Endothelial cell (in vitro differentiated cells): ENCODE measurements around the gene STEAP3. TPM values are rescaled to one million over a fixed set of nuclear protein-coding genes. Genes with fewer than 3 reads are reported as not detected.

Experiments used
- DNase-seq: peaks from one replicate; pipeline ENCODE4 v3.0.0; 2021; ENCODE audit warnings: low spot score
- H3K27ac Mint-ChIP-seq: one replicate; pipeline ENCODE4 v1.8.0; 2021; ENCODE audit warnings: mixed read lengths, inconsistent platforms; ENCODE audit not compliant: unreplicated experiment
- H3K27me3 Mint-ChIP-seq: one replicate; pipeline ENCODE4 v1.8.0; 2021; ENCODE audit warnings: mild to moderate bottlenecking, moderate library complexity, mixed read lengths, inconsistent platforms; ENCODE audit not compliant: unreplicated experiment
- H3K36me3 Mint-ChIP-seq: one replicate; pipeline ENCODE4 v1.8.0; 2021; ENCODE audit warnings: mild to moderate bottlenecking, low read depth, mixed read lengths, inconsistent platforms; ENCODE audit not compliant: unreplicated experiment
- H3K4me1 Mint-ChIP-seq: one replicate; pipeline ENCODE4 v1.8.0; 2021; ENCODE audit warnings: mild to moderate bottlenecking, mixed read lengths, inconsistent platforms; ENCODE audit not compliant: unreplicated experiment
- H3K4me3 Mint-ChIP-seq: one replicate; pipeline ENCODE4 v1.8.0; 2021; ENCODE audit warnings: mild to moderate bottlenecking, mixed read lengths, inconsistent platforms; ENCODE audit not compliant: unreplicated experiment
- H3K9me3 Mint-ChIP-seq: one replicate; pipeline ENCODE4 v1.8.0; 2021; ENCODE audit warnings: mixed read lengths, inconsistent platforms; ENCODE audit not compliant: unreplicated experiment
- CTCF ChIP-seq: fragments of 200-600 bp; sonication (generic); IDR thresholded peaks from one replicate; pipeline ENCODE4 v1.5.0; 2021; ENCODE audit warnings: antibody characterized with exemption; ENCODE audit not compliant: unreplicated experiment
- total RNA-seq: library from RNA; stranded (reverse); fragmentation: NEBNext Ultra II Directional; extraction: Animal tissue kit (Norgen Biotek cat#: 25700); gene quantifications from one replicate; pipeline ENCODE4 v1.2.1, GENCODE V29; 2021; ENCODE audit not compliant: unreplicated experiment

The STEAP3 gene
- total RNA-seq, 1 donor from 2014 or later, result 17.9 TPM

GRCh38 chr2:119177171-119177837 is 46.3 kb upstream of the STEAP3 start:
- H3K9me3 Mint-ChIP-seq, result no peaks in the 10 kb centered on the region
- TF ChIP-seq CTCF, result no peak
- no peak overlapping the region for H3K27ac Mint-ChIP-seq
- peaks cover 2% of the 10 kb centered on the region for H3K27me3 Mint-ChIP-seq
- DNase-seq, result no peak
- no peaks in the 10 kb centered on the region for H3K36me3 Mint-ChIP-seq
- no peak overlapping the region for H3K4me3 Mint-ChIP-seq
- H3K4me1 Mint-ChIP-seq, result no peaks in the 10 kb centered on the region

GRCh38 chr2:119177838-119178190 is 45.8 kb upstream of the STEAP3 start:
- TF ChIP-seq CTCF, result no peak
- DNase-seq, result no peak
- no peaks in the 10 kb centered on the region for H3K4me1 Mint-ChIP-seq

GRCh38 chr2:119178776-119179175 is 44.9 kb upstream of the STEAP3 start:
- H3K4me3 Mint-ChIP-seq, result no peak overlapping the region
- no peak overlapping the region for H3K27ac Mint-ChIP-seq
- no peak for TF ChIP-seq CTCF
- H3K27me3 Mint-ChIP-seq, result peaks cover 2% of the 10 kb centered on the region
- no peaks in the 10 kb centered on the region for H3K9me3 Mint-ChIP-seq
- no peak for DNase-seq
- no peaks in the 10 kb centered on the region for H3K4me1 Mint-ChIP-seq
- H3K36me3 Mint-ChIP-seq, result no peaks in the 10 kb centered on the region

More at GRCh38 chr2:119177838-119178190, 45.8 kb upstream of the STEAP3 start:
- Mint-ChIP-seq H3K27ac (no peak overlapping the region), H3K27me3 (peaks cover 2% of the 10 kb centered on the region), H3K9me3 (no peaks in the 10 kb centered on the region), H3K4me3 (no peak overlapping the region), H3K36me3 (no peaks in the 10 kb centered on the region)

- TF ChIP-seq CTCF, result no peak
Measured at GRCh38 chr2:119179202-119179601, 44.4 kb upstream of the STEAP3 start.

GRCh38 chr2:119179991-119180390 is 43.6 kb upstream of the STEAP3 start:
- Mint-ChIP-seq H3K4me1 (no peaks in the 10 kb centered on the region), H3K27ac (no peak overlapping the region), H3K27me3 (peaks cover 3% of the 10 kb centered on the region), H3K4me3 (no peak overlapping the region), H3K9me3 (no peaks in the 10 kb centered on the region), H3K36me3 (no peaks in the 10 kb centered on the region)
- TF ChIP-seq CTCF, result no peak
- DNase-seq, result no peak

More at GRCh38 chr2:119179202-119179601, 44.4 kb upstream of the STEAP3 start:
- Mint-ChIP-seq H3K4me3 (no peak overlapping the region), H3K9me3 (no peaks in the 10 kb centered on the region), H3K4me1 (no peaks in the 10 kb centered on the region), H3K27me3 (peaks cover 2% of the 10 kb centered on the region), H3K36me3 (no peaks in the 10 kb centered on the region), H3K27ac (no peak overlapping the region)
- DNase-seq, result no peak
